Measurements from ENCODE around the gene RBM6. TPM values are rescaled to one million over a fixed set of nuclear protein-coding genes. Genes with fewer than 3 reads are reported as not detected.

Gene RBM6
- total RNA-seq, 1 experiment from 2014 or later = 69.6 TPM

- no peak overlapping the region for H3K4me3 Mint-ChIP-seq (ENCODE audit: low read depth, unreplicated experiment)
- no peaks in the 10 kb centered on the region for H3K4me1 Mint-ChIP-seq (ENCODE audit: low read depth, unreplicated experiment)
- no TSS peak for BruUV-seq (replicated peaks)
- no peaks in the 10 kb centered on the region for H3K27me3 Mint-ChIP-seq (ENCODE audit: unreplicated experiment)
- CTCF ChIA-PET = no interaction called here
- TF ChIP-seq, protein P1, sequence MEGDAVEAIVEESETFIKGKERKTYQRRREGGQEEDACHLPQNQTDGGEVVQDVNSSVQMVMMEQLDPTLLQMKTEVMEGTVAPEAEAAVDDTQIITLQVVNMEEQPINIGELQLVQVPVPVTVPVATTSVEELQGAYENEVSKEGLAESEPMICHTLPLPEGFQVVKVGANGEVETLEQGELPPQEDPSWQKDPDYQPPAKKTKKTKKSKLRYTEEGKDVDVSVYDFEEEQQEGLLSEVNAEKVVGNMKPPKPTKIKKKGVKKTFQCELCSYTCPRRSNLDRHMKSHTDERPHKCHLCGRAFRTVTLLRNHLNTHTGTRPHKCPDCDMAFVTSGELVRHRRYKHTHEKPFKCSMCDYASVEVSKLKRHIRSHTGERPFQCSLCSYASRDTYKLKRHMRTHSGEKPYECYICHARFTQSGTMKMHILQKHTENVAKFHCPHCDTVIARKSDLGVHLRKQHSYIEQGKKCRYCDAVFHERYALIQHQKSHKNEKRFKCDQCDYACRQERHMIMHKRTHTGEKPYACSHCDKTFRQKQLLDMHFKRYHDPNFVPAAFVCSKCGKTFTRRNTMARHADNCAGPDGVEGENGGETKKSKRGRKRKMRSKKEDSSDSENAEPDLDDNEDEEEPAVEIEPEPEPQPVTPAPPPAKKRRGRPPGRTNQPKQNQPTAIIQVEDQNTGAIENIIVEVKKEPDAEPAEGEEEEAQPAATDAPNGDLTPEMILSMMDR (IDR thresholded peaks at IDR 0.05; ENCODE audit: unreplicated experiment) = no peak
- H3K36me3 Mint-ChIP-seq (ENCODE audit: insufficient read depth, unreplicated experiment) = peaks cover 22% of the 10 kb centered on the region
- intact Hi-C loops (cut with micrococcal nuclease; ENCODE audit: unreplicated experiment) = no loop called here
- no peak overlapping the region for H3K27ac Mint-ChIP-seq (ENCODE audit: unreplicated experiment)
- no peaks in the 10 kb centered on the region for H3K9me3 Mint-ChIP-seq (ENCODE audit: low read depth, unreplicated experiment)
- no peak for DNase-seq
Measured at GRCh38 chr3:49972656-49973055, 32.7 kb downstream of the RBM6 start.

DNA sequence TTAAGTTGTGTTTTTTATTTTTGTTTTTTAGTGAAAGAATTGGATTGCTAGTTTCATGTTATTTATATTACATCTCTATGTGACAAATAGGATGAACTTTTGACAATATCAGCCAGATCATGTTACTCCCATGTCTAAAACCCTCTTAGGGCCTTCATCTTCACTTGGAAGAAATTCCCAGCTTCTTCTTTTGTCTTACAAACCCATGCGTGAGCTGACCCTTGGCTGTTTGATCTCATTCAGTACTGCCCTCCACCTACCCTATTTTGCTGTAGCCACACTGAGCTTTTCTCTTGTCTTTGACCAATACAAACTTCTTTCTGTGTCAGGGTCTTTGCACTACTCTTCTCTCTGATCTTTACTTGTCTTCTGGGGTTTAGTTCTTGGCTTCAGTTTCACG is 37.0 kb downstream of the RBM6 start:
- Mint-ChIP-seq H3K27ac (ENCODE audit: unreplicated experiment) (no peak overlapping the region), H3K4me3 (ENCODE audit: low read depth, unreplicated experiment) (no peak overlapping the region), H3K4me1 (ENCODE audit: low read depth, unreplicated experiment) (no peaks in the 10 kb centered on the region), H3K9me3 (ENCODE audit: low read depth, unreplicated experiment) (no peaks in the 10 kb centered on the region), H3K36me3 (ENCODE audit: insufficient read depth, unreplicated experiment) (peaks cover 18% of the 10 kb centered on the region), H3K27me3 (ENCODE audit: unreplicated experiment) (no peaks in the 10 kb centered on the region)
- intact Hi-C loops (cut with micrococcal nuclease; ENCODE audit: unreplicated experiment) = no loop called here
- CTCF ChIA-PET = no interaction called here
- DNase-seq = no peak
- BruUV-seq (replicated peaks) = no TSS peak
- TF ChIP-seq, protein P1 (IDR thresholded peaks at IDR 0.05; ENCODE audit: unreplicated experiment) = no peak

DNA sequence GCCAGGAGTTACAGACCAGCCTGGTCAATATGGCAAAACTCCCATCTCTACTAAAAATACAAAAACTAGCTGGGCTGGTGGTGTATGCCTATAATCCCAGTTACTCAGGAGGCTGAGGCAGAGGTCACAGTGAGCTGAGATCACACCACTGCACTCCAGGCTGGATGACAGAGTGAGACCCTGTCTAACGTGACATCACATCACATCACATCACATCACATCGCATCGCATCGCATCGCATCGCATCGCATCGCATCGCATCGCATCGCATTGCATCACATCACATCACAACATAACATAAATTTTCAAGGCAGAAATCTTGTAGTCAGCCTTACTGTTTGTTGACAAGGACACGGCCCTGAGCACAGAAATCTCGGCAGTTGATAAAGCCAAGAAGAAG is 44.4 kb downstream of the RBM6 start:
- CTCF ChIA-PET = no interaction called here
- Mint-ChIP-seq H3K27me3 (ENCODE audit: unreplicated experiment) (no peaks in the 10 kb centered on the region), H3K36me3 (ENCODE audit: insufficient read depth, unreplicated experiment) (peaks cover 6% of the 10 kb centered on the region), H3K9me3 (ENCODE audit: low read depth, unreplicated experiment) (no peaks in the 10 kb centered on the region), H3K4me3 (ENCODE audit: low read depth, unreplicated experiment) (no peak overlapping the region), H3K27ac (ENCODE audit: unreplicated experiment) (no peak overlapping the region), H3K4me1 (ENCODE audit: low read depth, unreplicated experiment) (no peaks in the 10 kb centered on the region)
- no peak for DNase-seq
- TF ChIP-seq, protein P1 (IDR thresholded peaks at IDR 0.05; ENCODE audit: unreplicated experiment) = no peak
- no TSS peak for BruUV-seq (replicated peaks)
- intact Hi-C loops (cut with micrococcal nuclease; ENCODE audit: unreplicated experiment) = no loop called here

GRCh38 chr3:49992326-49992725 is 52.4 kb downstream of the RBM6 start:
- CTCF ChIA-PET = no interaction called here
- no peak overlapping the region for H3K27ac Mint-ChIP-seq (ENCODE audit: unreplicated experiment)

More at GRCh38 chr3:49992326-49992725, 52.4 kb downstream of the RBM6 start:
- Mint-ChIP-seq H3K9me3 (ENCODE audit: low read depth, unreplicated experiment) (no peaks in the 10 kb centered on the region), H3K4me1 (ENCODE audit: low read depth, unreplicated experiment) (no peaks in the 10 kb centered on the region), H3K36me3 (ENCODE audit: insufficient read depth, unreplicated experiment) (no peaks in the 10 kb centered on the region), H3K4me3 (ENCODE audit: low read depth, unreplicated experiment) (no peak overlapping the region), H3K27me3 (ENCODE audit: unreplicated experiment) (no peaks in the 10 kb centered on the region)
- BruUV-seq (replicated peaks) = no TSS peak
- intact Hi-C loops (cut with micrococcal nuclease; ENCODE audit: unreplicated experiment) = no loop called here
- TF ChIP-seq, protein P1 (IDR thresholded peaks at IDR 0.05; ENCODE audit: unreplicated experiment) = no peak
- DNase-seq = no peak
